ENCODE data around the gene IPPK. TPM values are rescaled to one million over a fixed set of nuclear protein-coding genes. Genes with fewer than 3 reads are reported as not detected.

The IPPK gene
- total and polyA plus RNA-seq, 2 donors (not counting 1 experiment from before 2014, with no cell fraction given) = 6.8 to 8.7 TPM

DNA sequence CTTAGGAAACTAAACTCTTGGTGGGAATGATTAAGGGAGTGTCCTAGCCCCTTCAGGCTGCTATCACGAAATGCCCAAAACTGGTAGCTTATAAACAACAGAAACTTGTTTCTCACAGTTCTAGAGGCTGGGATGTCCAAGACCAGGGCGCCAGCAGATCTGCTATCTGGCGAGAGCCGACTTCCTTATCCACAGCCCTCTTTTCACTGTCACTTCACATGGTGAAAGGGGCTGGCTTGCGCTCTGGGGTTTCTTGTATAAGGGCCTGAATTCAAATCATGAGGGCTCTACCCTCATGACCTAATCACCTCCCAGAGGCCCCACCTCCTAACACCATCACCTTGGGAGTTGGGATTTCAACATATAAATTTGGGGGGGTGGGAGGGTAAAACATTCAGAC lies 49.1 kb downstream of the IPPK start:
- H3K27me3 Mint-ChIP-seq = no peaks in the 10 kb centered on the region
- ChIA-PET POLR2A (no interaction called here), CTCF (interaction anchor here (0.9 kb wide), 1 partner anchor 480 kb away, joined by 3 read pairs; no protein-coding TSS in a partner anchor)
- ATAC-seq (ENCODE audit: low read depth) (no peak), DNase-seq (no peak)
- TF ChIP-seq, protein P1, sequence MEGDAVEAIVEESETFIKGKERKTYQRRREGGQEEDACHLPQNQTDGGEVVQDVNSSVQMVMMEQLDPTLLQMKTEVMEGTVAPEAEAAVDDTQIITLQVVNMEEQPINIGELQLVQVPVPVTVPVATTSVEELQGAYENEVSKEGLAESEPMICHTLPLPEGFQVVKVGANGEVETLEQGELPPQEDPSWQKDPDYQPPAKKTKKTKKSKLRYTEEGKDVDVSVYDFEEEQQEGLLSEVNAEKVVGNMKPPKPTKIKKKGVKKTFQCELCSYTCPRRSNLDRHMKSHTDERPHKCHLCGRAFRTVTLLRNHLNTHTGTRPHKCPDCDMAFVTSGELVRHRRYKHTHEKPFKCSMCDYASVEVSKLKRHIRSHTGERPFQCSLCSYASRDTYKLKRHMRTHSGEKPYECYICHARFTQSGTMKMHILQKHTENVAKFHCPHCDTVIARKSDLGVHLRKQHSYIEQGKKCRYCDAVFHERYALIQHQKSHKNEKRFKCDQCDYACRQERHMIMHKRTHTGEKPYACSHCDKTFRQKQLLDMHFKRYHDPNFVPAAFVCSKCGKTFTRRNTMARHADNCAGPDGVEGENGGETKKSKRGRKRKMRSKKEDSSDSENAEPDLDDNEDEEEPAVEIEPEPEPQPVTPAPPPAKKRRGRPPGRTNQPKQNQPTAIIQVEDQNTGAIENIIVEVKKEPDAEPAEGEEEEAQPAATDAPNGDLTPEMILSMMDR (IDR thresholded peaks at IDR 0.05) = no peak
- H3K9me3 Mint-ChIP-seq (ENCODE audit: insufficient read depth) = no peaks in the 10 kb centered on the region
- Histone ChIP-seq H3K9me3 (ENCODE audit: control extremely low read depth in 1 of 3, control insufficient read depth in 2 of 3, insufficient read depth in 1 of 3, low read length in 2 of 3) (no peaks in the 10 kb centered on the region), H3K27me3 (replicated peaks in 1 of 4; ENCODE audit: control extremely low read depth in 1 of 4, control insufficient read depth in 3 of 4, insufficient read depth in 4 of 4, low read length in 3 of 4) (no peaks in the 10 kb centered on the region), H4K20me1 (ENCODE audit: control insufficient read depth, insufficient read depth, low read length, poor library complexity, severe bottlenecking) (no peaks in the 10 kb centered on the region), H3K79me2 (ENCODE audit: control insufficient read depth, insufficient read depth, low read length) (no peaks in the 10 kb centered on the region), H2AFZ (ENCODE audit: insufficient read depth, low read depth, low read length, poor library complexity, severe bottlenecking) (no peak overlapping the region), H3K4me2 (replicated peaks; ENCODE audit: low read depth, low read length, poor library complexity, severe bottlenecking) (no peak overlapping the region), H3K4me1 (ENCODE audit: control insufficient read depth in 2 of 2, insufficient read depth in 2 of 2, low read length in 2 of 2) (no peaks in the 10 kb centered on the region), H3K9ac (ENCODE audit: low read length) (no peak overlapping the region), H3K4me3 (ENCODE audit: control extremely low read depth in 1 of 5, extremely low read depth in 1 of 5, insufficient read depth in 1 of 5, low read depth in 2 of 5, low read length in 4 of 5) (no peak overlapping the region), H3K36me3 (replicated peaks in 1 of 2; ENCODE audit: control extremely low read depth in 1 of 2, control insufficient read depth in 1 of 2, extremely low read depth in 1 of 2, insufficient read depth in 2 of 2, low read length in 1 of 2) (peaks cover 0 to 56% of the 10 kb centered on the region in 2 experiments), H3K27ac (ENCODE audit: low read length in 2 of 2) (no peak overlapping the region)
- no peak overlapping the region for H3K4me3 Mint-ChIP-seq
- no peak overlapping the region for H3K27ac Mint-ChIP-seq
- H3K4me1 Mint-ChIP-seq = no peaks in the 10 kb centered on the region
- intact Hi-C loops (cut with micrococcal nuclease) = no loop called here
- WGBS (ENCODE audit: insufficient coverage) = 100% methylated on average over 1 of the region's 5 CpGs

DNA sequence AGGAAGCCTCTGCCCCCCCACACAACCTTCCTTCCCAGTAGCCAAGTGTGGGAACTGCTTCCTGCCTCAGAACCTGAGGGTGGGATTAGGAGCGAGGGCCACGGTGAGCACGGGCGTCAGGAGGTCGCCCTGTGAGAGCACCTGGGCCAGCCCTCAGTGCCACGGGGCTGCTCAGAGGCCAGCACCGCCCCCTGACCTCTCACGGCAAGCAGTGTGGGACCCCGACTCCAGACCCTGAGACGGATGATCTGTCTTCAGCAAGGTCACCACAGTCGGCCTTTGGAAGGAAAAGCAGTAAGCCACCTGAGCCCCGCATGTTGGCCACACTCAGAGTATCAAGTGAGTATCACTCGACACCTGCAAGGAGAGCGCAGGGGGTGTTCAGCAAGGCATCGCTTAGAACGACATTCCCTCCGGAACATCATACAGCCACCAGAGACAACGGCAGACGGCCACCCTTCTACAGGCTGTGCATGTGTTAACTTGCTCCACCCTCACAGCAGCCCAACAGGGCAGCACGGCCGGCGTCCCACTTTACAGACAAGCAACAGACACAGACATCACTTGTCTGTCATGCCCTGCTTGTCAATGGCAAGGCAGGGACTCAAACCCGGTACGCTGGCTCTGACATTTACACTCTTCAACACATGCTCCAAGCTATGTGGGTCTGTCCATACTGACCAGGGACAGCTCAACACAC lies 50.2 kb downstream of the IPPK start:
- Histone ChIP-seq H3K4me3 (ENCODE audit: control extremely low read depth in 1 of 5, extremely low read depth in 1 of 5, insufficient read depth in 1 of 5, low read depth in 2 of 5, low read length in 4 of 5) (no peak overlapping the region), H3K4me1 (ENCODE audit: control insufficient read depth in 2 of 2, insufficient read depth in 2 of 2, low read length in 2 of 2) (no peaks in the 10 kb centered on the region), H3K79me2 (ENCODE audit: control insufficient read depth, insufficient read depth, low read length) (no peaks in the 10 kb centered on the region), H3K4me2 (replicated peaks; ENCODE audit: low read depth, low read length, poor library complexity, severe bottlenecking) (no peak overlapping the region), H2AFZ (ENCODE audit: insufficient read depth, low read depth, low read length, poor library complexity, severe bottlenecking) (no peak overlapping the region), H3K9ac (ENCODE audit: low read length) (no peak overlapping the region), H3K36me3 (replicated peaks in 1 of 2; ENCODE audit: control extremely low read depth in 1 of 2, control insufficient read depth in 1 of 2, extremely low read depth in 1 of 2, insufficient read depth in 2 of 2, low read length in 1 of 2) (peaks cover 0 to 66% of the 10 kb centered on the region in 2 experiments), H4K20me1 (ENCODE audit: control insufficient read depth, insufficient read depth, low read length, poor library complexity, severe bottlenecking) (no peaks in the 10 kb centered on the region), H3K27me3 (replicated peaks in 1 of 4; ENCODE audit: control extremely low read depth in 1 of 4, control insufficient read depth in 3 of 4, insufficient read depth in 4 of 4, low read length in 3 of 4) (no peaks in the 10 kb centered on the region), H3K9me3 (ENCODE audit: control extremely low read depth in 1 of 3, control insufficient read depth in 2 of 3, insufficient read depth in 1 of 3, low read length in 2 of 3) (no peaks in the 10 kb centered on the region), H3K27ac (ENCODE audit: low read length in 2 of 2) (no peak overlapping the region)
- CTCF ChIA-PET = interaction anchor here (0.9 kb wide), 1 partner anchor 479 kb away, joined by 3 read pairs; no protein-coding TSS in a partner anchor
- POLR2A ChIA-PET = no interaction called here
- intact Hi-C loops (cut with micrococcal nuclease) = no loop called here
- no peak for ATAC-seq (ENCODE audit: low read depth)
- DNase-seq = no peak
- Mint-ChIP-seq H3K27ac (no peak overlapping the region), H3K4me1 (no peaks in the 10 kb centered on the region), H3K9me3 (ENCODE audit: insufficient read depth) (no peaks in the 10 kb centered on the region), H3K27me3 (no peaks in the 10 kb centered on the region), H3K4me3 (no peak overlapping the region)
- 98% methylated on average over 24 of the region's 24 CpGs for WGBS (ENCODE audit: insufficient coverage)
- TF ChIP-seq, protein P1 (IDR thresholded peaks at IDR 0.05) = no peak
- no peak for TF ChIP-seq EZH2 (IDR thresholded peaks at IDR 0.05; ENCODE audit: borderline replicate concordance, insufficient read depth, low read depth, low read length, poor library complexity, severe bottlenecking)
